GM12878 (cell line): ENCODE measurements around the gene TAPBPL. TPM values are rescaled to one million over a fixed set of nuclear protein-coding genes. Genes with fewer than 3 reads are reported as not detected.

Experiments
- ATAC-seq: fragments of 200-7000 bp; cut with Tn5 transposase; 3 replicates; pipeline ENCODE4 v1.9.1; 2020; ENCODE audit warnings: mild to moderate bottlenecking, moderate library complexity
- BruUV-seq: library from RNA; stranded (reverse); fragments of 400-500 nt; replicated peaks from 2 replicates; lab custom pipeline; 2021; lab: Mats Ljungman, UMichigan
- CTCF ChIA-PET: fragments of 300-600 bp; sonication (Branson Sonifier 250); formaldehyde crosslinking; extraction: SDS; loops from one replicate; lab custom pipeline; 2021; ENCODE audit warnings: inconsistent platforms; lab: Yijun Ruan, JAX
- POLR2A ChIA-PET: fragments of 350-600 bp; formaldehyde crosslinking; extraction: SDS; loops from one replicate; lab custom pipeline; 2021; ENCODE audit warnings: inconsistent platforms; lab: Charles Lee
- RAD21 ChIA-PET: fragments of 300-600 bp; sonication (Branson Sonifier 250); formaldehyde crosslinking; loops from one replicate; lab custom pipeline; 2023; ENCODE audit warnings: antibody characterized with exemption; ENCODE audit not compliant: unreplicated experiment; lab: Charles Lee
- SMC1A ChIA-PET: fragments of 300-600 bp; sonication (Branson Sonifier 250); formaldehyde crosslinking; loops from one replicate; lab custom pipeline; 2023; ENCODE audit not compliant: unreplicated experiment, uncharacterized antibody; lab: Charles Lee
- DNase-seq: peaks from one replicate; pipeline ENCODE4 v3.0.0-alpha.2; 2011; ENCODE audit warnings: low read depth, low spot score
- FAIRE-seq: peaks from 3 replicates; lab custom pipeline; 2011; peaks lifted over from hg19 to GRCh38; lab: Jason Lieb, UNC
- H2AFZ ChIP-seq: 2 replicates; pipeline ENCODE4 v1.6.0; 2011; ENCODE audit warnings: low read depth, low read length, control low read depth; ENCODE audit not compliant: control insufficient read depth
- H3K27ac ChIP-seq: 2 replicates; pipeline ENCODE4 v1.5.1; 2011; ENCODE audit warnings: control low read depth; ENCODE audit not compliant: control insufficient read depth, insufficient read depth
- H3K27me3 ChIP-seq, 2 experiments: replicated peaks in 1 of 2; 2 replicates each; pipeline versions ENCODE4 v1.6.0 to v1.6.1; 2011; ENCODE audit warnings: low read length in 1 of 2; ENCODE audit not compliant: control insufficient read depth in 2 of 2, insufficient read depth in 2 of 2
- H3K36me3 ChIP-seq, 2 experiments: 2 replicates each; pipeline ENCODE4 v1.5.1; 2011; ENCODE audit warnings: low read length in 1 of 2; ENCODE audit not compliant: control insufficient read depth in 2 of 2, insufficient read depth in 2 of 2
- H3K4me1 ChIP-seq: 2 replicates; pipeline ENCODE4 v1.6.1; 2011; ENCODE audit warnings: mild to moderate bottlenecking, low read length, moderate library complexity, mixed read lengths; ENCODE audit not compliant: control insufficient read depth, insufficient read depth
- H3K4me2 ChIP-seq: 2 replicates; pipeline ENCODE4 v1.6.0; 2011; ENCODE audit warnings: control low read depth; ENCODE audit not compliant: control insufficient read depth, insufficient read depth
- H3K4me3 ChIP-seq: fragments of 200-600 bp; sonication (generic); 2 replicates; pipeline ENCODE4 v1.5.1; 2016
- H3K79me2 ChIP-seq: 2 replicates; pipeline ENCODE4 v1.6.0; 2011; ENCODE audit warnings: low read length; ENCODE audit not compliant: control insufficient read depth, insufficient read depth
- H3K9ac ChIP-seq: 2 replicates; pipeline ENCODE4 v1.8.0; 2011; ENCODE audit warnings: low read length, control low read depth, mixed read lengths; ENCODE audit not compliant: control insufficient read depth, insufficient read depth
- H3K9me3 ChIP-seq: replicated peaks from 3 replicates; pipeline ENCODE4 v1.5.1; 2011; ENCODE audit warnings: mild to moderate bottlenecking, low read length; ENCODE audit not compliant: control insufficient read depth, insufficient read depth
- H4K20me1 ChIP-seq: 2 replicates; pipeline ENCODE4 v1.6.0; 2011; ENCODE audit not compliant: control insufficient read depth, insufficient read depth
- BMI1 ChIP-seq: fragments of 450-650 bp; IDR thresholded peaks from 2 replicates; pipeline ENCODE4 v1.6.1; 2016; ENCODE audit warnings: mild to moderate bottlenecking, moderate library complexity, borderline replicate concordance
- CBFB ChIP-seq: IDR thresholded peaks from 2 replicates; pipeline ENCODE4 v1.6.1; 2016; ENCODE audit warnings: antibody characterized with exemption, low read depth
- E2F8 ChIP-seq: fragments of 450-650 bp; IDR thresholded peaks from 2 replicates; pipeline ENCODE4 v1.6.1; 2018; ENCODE audit warnings: mild to moderate bottlenecking, low read depth, moderate library complexity; ENCODE audit not compliant: partially characterized antibody
- MYB ChIP-seq: fragments of 150-350 bp; IDR thresholded peaks from 2 replicates; pipeline ENCODE4 v1.6.1; 2014; ENCODE audit warnings: mild to moderate bottlenecking, low read depth, low read length, borderline replicate concordance
- RAD51 ChIP-seq: fragments of 450-650 bp; IDR thresholded peaks from 2 replicates; pipeline ENCODE4 v1.6.1; 2016; ENCODE audit warnings: moderate library complexity, mild to moderate bottlenecking, inconsistent platforms
- SKIL ChIP-seq: fragments of 450-650 bp; IDR thresholded peaks from 2 replicates; pipeline ENCODE4 v1.6.1; 2017; ENCODE audit warnings: mild to moderate bottlenecking, low read depth, inconsistent platforms; ENCODE audit not compliant: poor library complexity, severe bottlenecking
- SMAD5 ChIP-seq: IDR thresholded peaks from 2 replicates; pipeline ENCODE4 v1.6.1; 2016; ENCODE audit warnings: antibody characterized with exemption, low read depth
- SMC3 ChIP-seq: IDR thresholded peaks from 2 replicates; pipeline ENCODE4 v1.6.1; 2011; ENCODE audit warnings: low read length, improper control_type of control experiment, borderline replicate concordance
- SREBF1 ChIP-seq: IDR thresholded peaks from 2 replicates; pipeline ENCODE4 v1.6.1; 2012; ENCODE audit warnings: mild to moderate bottlenecking, low read length
- STAT3 ChIP-seq: IDR thresholded peaks from 2 replicates; pipeline ENCODE4 v1.6.1; 2011; ENCODE audit warnings: low read depth, low read length, improper control_type of control experiment
- ZNF687 ChIP-seq: fragments of 450-650 bp; IDR thresholded peaks from 2 replicates; pipeline ENCODE4 v1.6.1; 2017; ENCODE audit warnings: mild to moderate bottlenecking, moderate library complexity
- whole genome bisulfite sequencing: methylation state at CpG from one replicate; pipeline ENCODE4 v1.1.6; 2016; ENCODE audit warnings: low lambda C conversion rate; ENCODE audit not compliant: insufficient replicate concordance, insufficient coverage; ENCODE audit errors: missing lambda C conversion rate; 5-methylcytosine and 5-hydroxymethylcytosine counted together
- in situ Hi-C: fragments of 300-500 bp; cut with MboI; formaldehyde crosslinking; loops from 9 replicates; pipeline ENCODE4 v1.14.3; 2018; ENCODE audit warnings: mixed read lengths
- intact Hi-C: fragments of 100-400 bp; cut with micrococcal nuclease; formaldehyde crosslinking; loops from one replicate; pipeline ENCODE4 v1.14.2; 2022; ENCODE audit not compliant: unreplicated experiment
- polyA plus RNA-seq, 11 experiments: library from polyadenylated mRNA; depleted of rRNA in 4 of 11; unstranded in 6 of 11; stranded (reverse) in 5 of 11; fragments of >200 nt; fragmentation: Nextera tagmentation in 4 of 11; fragmentation: Illumina TruSeq in 1 of 11; extraction: Ambion mirVana in 4 of 11; extraction: Trizol in 1 of 11; gene quantifications; 1 replicate in 1 of 11; 2 replicates in 10 of 11; pipeline versions ENCODE4 v1.2.1 to v1.2.3, GENCODE V29; 2011 to 2016; ENCODE audit warnings: inconsistent platforms in 2 of 11, missing spikeins in 2 of 11, low read depth in 1 of 11
- total RNA-seq, 4 experiments: library from RNA; depleted of rRNA in 3 of 4; stranded (reverse); fragments of >200 nt in 3 of 4; fragmentation: Illumina TruSeq in 1 of 4; extraction: Trizol in 1 of 4; gene quantifications; 2 replicates each; pipeline versions ENCODE4 v1.2.1 to v1.2.3, GENCODE V29; 2013 to 2021

TAPBPL gene
- total and polyA plus RNA-seq, 10 of the 15 experiments (the other 5 are each of a cell fraction or from before 2014, with no cell fraction given) = 12.4 to 45.0 (median 29.9) TPM

- no peak for FAIRE-seq
- Histone ChIP-seq H3K4me1 (peaks cover 6% of the 10 kb centered on the region; the same call in 1 of the 2 replicates), H3K27ac (peak within 1 kb of the TSS; percentile 97), H3K4me3 (peak within 1 kb of the TSS; percentile 93), H3K79me2 (peaks cover 50% of the 10 kb centered on the region), H3K9me3 (no peaks in the 10 kb centered on the region), H3K36me3 (peaks cover 2 to 14% of the 10 kb centered on the region in 2 experiments), H3K27me3 (no peaks in the 10 kb centered on the region), H2AFZ (peak within 1 kb of the TSS; percentile 88), H3K4me2 (peak within 1 kb of the TSS; percentile 97), H4K20me1 (no peaks in the 10 kb centered on the region), H3K9ac (peak within 1 kb of the TSS; percentile 95)
- CTCF ChIA-PET = interaction anchor here (0.7 to 2.2 kb wide), 11 partner anchors 9 to 69 kb away, joined by 3 to 12 read pairs (median 4); partner anchors contain the start of gene GAPDH
- in situ Hi-C loops (no loop called here), intact Hi-C loops (loop anchor here (1.0 to 5.0 kb wide), 4 partner anchors 23 to 70 kb away; partner anchors contain the start of genes GAPDH and VAMP1)
- RAD21 ChIA-PET = interaction anchor here (0.7 to 1.5 kb wide), 15 partner anchors 22 to 260 kb away, joined by 3 to 7 read pairs (median 4); partner anchors contain the start of genes GAPDH, MLF2, TAPBPL and VAMP1
- peak; percentile 92 for ATAC-seq
- POLR2A ChIA-PET = interaction anchor here (0.8 to 1.8 kb wide), 13 partner anchors 9 to 196 kb away, joined by 3 to 25 read pairs (median 5); partner anchors contain the start of genes CD27, GAPDH, VAMP1 and ZNF384
- BruUV-seq = TSS peak; percentile 96
- WGBS = under 1% methylated on average over 39 of the region's 39 CpGs
- SMC1A ChIA-PET = interaction anchor here (0.8 to 1.5 kb wide), 8 partner anchors 11 to 69 kb away, joined by 3 to 5 read pairs (median 4); partner anchors contain the start of genes TAPBPL and VAMP1
- DNase-seq = peak; percentile 72
- TF ChIP-seq ZNF687 = peak; percentile 22; the same call in 1 of the 2 replicates
- no peak for TF ChIP-seq SREBF1
- no peak for TF ChIP-seq MYB
- no peak for TF ChIP-seq STAT3
- TF ChIP-seq CBFB = peak; percentile 70; the same call in 1 of the 2 replicates
- TF ChIP-seq SKIL = no peak
- TF ChIP-seq SMAD5 = peak; percentile 79; the same call in 1 of the 2 replicates
- peak; percentile 90 for TF ChIP-seq E2F8
- TF ChIP-seq SMC3 = no peak
- no peak for TF ChIP-seq BMI1
- no peak for TF ChIP-seq RAD51
Measured at GRCh38 chr12:6492838-6493496, 41.1 kb downstream of the TAPBPL start, which contains the start of gene MRPL51. MRPL51 (minus strand) TSS chr12:6493262; CDS start chr12:6493136, 126 bp downstream.
